Endothelial cell of umbilical vein (primary cell): ENCODE measurements around the gene PRPF39. TPM values are rescaled to one million over a fixed set of nuclear protein-coding genes. Genes with fewer than 3 reads are reported as not detected.

ENCODE experiments used
- BruUV-seq: library from RNA; stranded (reverse); fragments of 400-500 nt; replicated peaks from 2 replicates; lab custom pipeline; 2021; lab: Mats Ljungman, UMichigan
- CTCF ChIA-PET: fragments of 300-600, 350-600 bp; sonication (Branson Sonifier 250); formaldehyde crosslinking; loops from one replicate; lab custom pipeline; 2021; ENCODE audit warnings: antibody characterized with exemption, inconsistent platforms; lab: Charles Lee
- POLR2A ChIA-PET: fragments of 300-600, 350-600 bp; sonication (Branson Sonifier 250); formaldehyde crosslinking; loops from one replicate; lab custom pipeline; 2021; ENCODE audit warnings: antibody characterized with exemption, inconsistent platforms; lab: Charles Lee
- DNase-seq: peaks from one replicate; pipeline ENCODE4 v3.0.0-alpha.2; 2011; ENCODE audit warnings: low read depth, low spot score
- FAIRE-seq: peaks from 2 replicates; lab custom pipeline; 2011; peaks lifted over from hg19 to GRCh38; lab: Jason Lieb, UNC
- H2AFZ ChIP-seq: 2 replicates; pipeline ENCODE4 v1.6.0; 2012; ENCODE audit warnings: low read depth, low read length, control low read depth, inconsistent platforms
- H3K27ac ChIP-seq: 2 replicates; pipeline ENCODE4 v1.5.1; 2011; ENCODE audit warnings: low read depth, mild to moderate bottlenecking, control low read depth, low read length, moderate library complexity; ENCODE audit not compliant: insufficient read depth
- H3K27me3 ChIP-seq, 2 experiments: 2 replicates each; pipeline versions ENCODE4 v1.6.0 to v1.6.1; 2011; ENCODE audit warnings: low read length in 2 of 2, mixed read lengths in 1 of 2; ENCODE audit not compliant: control insufficient read depth in 2 of 2, insufficient read depth in 2 of 2
- H3K36me3 ChIP-seq, 2 experiments: 2 replicates in 1 of 2; 3 replicates in 1 of 2; pipeline ENCODE4 v1.5.1; 2011; ENCODE audit warnings: low read length in 2 of 2, mild to moderate bottlenecking in 1 of 2, moderate library complexity in 1 of 2; ENCODE audit not compliant: control insufficient read depth in 2 of 2, insufficient read depth in 2 of 2; ENCODE audit errors: extremely low read depth in 1 of 2
- H3K4me1 ChIP-seq: 3 replicates; pipeline ENCODE4 v1.5.1; 2011; ENCODE audit warnings: mild to moderate bottlenecking, low read length; ENCODE audit not compliant: control insufficient read depth, insufficient read depth; ENCODE audit errors: extremely low read depth
- H3K4me2 ChIP-seq: 2 replicates; pipeline ENCODE4 v1.6.1; 2011; ENCODE audit warnings: low read length, control low read depth, mixed read lengths; ENCODE audit not compliant: insufficient read depth
- H3K4me3 ChIP-seq, 3 experiments: fragments of 200-600 bp in 1 of 3; sonication (generic), shearing (Covaris generic) in 1 of 3; replicated peaks in 1 of 3; 2 replicates each; pipeline ENCODE4 v1.5.1; 2011 to 2016; ENCODE audit warnings: control low read depth in 3 of 3, low read length in 3 of 3, mild to moderate bottlenecking in 2 of 3, inconsistent platforms in 1 of 3, low read depth in 1 of 3, moderate library complexity in 1 of 3; ENCODE audit not compliant: insufficient read depth in 1 of 3
- H3K79me2 ChIP-seq: 2 replicates; pipeline ENCODE4 v1.6.0; 2012; ENCODE audit warnings: low read length, inconsistent platforms; ENCODE audit not compliant: control insufficient read depth, insufficient read depth
- H3K9ac ChIP-seq: replicated peaks from 2 replicates; pipeline ENCODE3; 2011; ENCODE audit warnings: low read length, control low read depth; ENCODE audit not compliant: insufficient read depth; ENCODE audit errors: extremely low read depth
- H3K9me1 ChIP-seq: replicated peaks from 3 replicates; pipeline ENCODE4 v1.6.0; 2011; ENCODE audit warnings: mild to moderate bottlenecking, low read length; ENCODE audit not compliant: control insufficient read depth, insufficient read depth; ENCODE audit errors: extremely low read depth
- H3K9me3 ChIP-seq: replicated peaks from 2 replicates; pipeline ENCODE4 v1.5.1; 2012; ENCODE audit warnings: low read length, inconsistent platforms; ENCODE audit not compliant: control insufficient read depth, insufficient read depth
- H4K20me1 ChIP-seq: replicated peaks from 2 replicates; pipeline ENCODE3; 2011; ENCODE audit warnings: mild to moderate bottlenecking, low read length; ENCODE audit not compliant: control insufficient read depth, insufficient read depth; ENCODE audit errors: extremely low read depth
- CTCF ChIP-seq, 2 donors: IDR thresholded peaks; 1 replicate in 1 of 2; 2 replicates in 1 of 2; pipeline ENCODE4 v1.5.1; 2011; ENCODE audit warnings: low read length in 2 of 2, mild to moderate bottlenecking in 2 of 2, moderate library complexity in 2 of 2, control low read depth in 1 of 2, inconsistent platforms in 1 of 2, low read depth in 1 of 2; ENCODE audit not compliant: insufficient read depth in 1 of 2; ENCODE audit errors: extremely low read depth in 1 of 2
- EZH2 ChIP-seq: IDR thresholded peaks from 2 replicates; pipeline ENCODE4 v1.6.1; 2012; ENCODE audit warnings: borderline replicate concordance, low read depth, mild to moderate bottlenecking, moderate library complexity, low read length, inconsistent platforms; ENCODE audit not compliant: severe bottlenecking
- FOS ChIP-seq: IDR thresholded peaks from 2 replicates; pipeline ENCODE4 v1.6.1; 2011; ENCODE audit warnings: mild to moderate bottlenecking, low read length, moderate library complexity, borderline replicate concordance; ENCODE audit not compliant: insufficient read depth
- GATA2 ChIP-seq: IDR thresholded peaks from 2 replicates; pipeline ENCODE4 v1.7.0; 2011; ENCODE audit warnings: low read depth, mild to moderate bottlenecking, moderate library complexity, mixed read lengths, low read length; ENCODE audit not compliant: insufficient read length, insufficient read depth
- JUN ChIP-seq: IDR thresholded peaks from 2 replicates; pipeline ENCODE4 v1.6.1; 2011; ENCODE audit warnings: borderline replicate concordance, low read depth; ENCODE audit not compliant: insufficient read length, insufficient read depth
- MAX ChIP-seq: IDR thresholded peaks from 2 replicates; pipeline ENCODE4 v1.6.1; 2011; ENCODE audit not compliant: insufficient read depth, insufficient read length
- MYC ChIP-seq: IDR thresholded peaks from one replicate; pipeline ENCODE4 v1.6.1; 2011; ENCODE audit warnings: mild to moderate bottlenecking, low read depth, low read length
- POLR2A ChIP-seq: IDR thresholded peaks from 2 replicates; pipeline ENCODE4 v1.6.1; 2012; ENCODE audit warnings: low read depth, mild to moderate bottlenecking, control low read depth, low read length
- POLR2AphosphoS5 ChIP-seq: IDR thresholded peaks from 2 replicates; pipeline ENCODE4 v1.6.1; 2012; ENCODE audit warnings: low read depth, mild to moderate bottlenecking, control low read depth, low read length, moderate library complexity; ENCODE audit not compliant: insufficient read depth
- dilution Hi-C: fragments of 300-500 bp; cut with MboI; formaldehyde crosslinking; loops from one replicate; pipeline ENCODE4 v1.15.0; 2019; ENCODE audit warnings: low sequenced_read_pairs; ENCODE audit not compliant: extremely low pct_ligation_motif_present
- intact Hi-C: fragments of 100-400 bp; cut with micrococcal nuclease; formaldehyde crosslinking; loops from one replicate; pipeline ENCODE4 v1.10.0; 2022
- polyA plus RNA-seq, 4 experiments: library from polyadenylated mRNA; depleted of rRNA in 3 of 4; stranded (reverse) in 3 of 4; unstranded in 1 of 4; fragments of >200 nt; gene quantifications; 2 replicates each; pipeline versions ENCODE4 v1.2.1 to v1.2.3, GENCODE V29; 2011 to 2012; ENCODE audit warnings: missing spikeins in 1 of 4
- total RNA-seq: library from RNA; stranded (reverse); gene quantifications from 2 replicates; pipeline ENCODE4 v1.2.3, GENCODE V29; 2021

The PRPF39 gene
- total and polyA plus RNA-seq, 2 donors (not counting 3 experiments of a cell fraction or from before 2014, with no cell fraction given): 24.8 to 44.4 TPM

- Histone ChIP-seq H3K27ac (peak overlapping the region; percentile 63), H3K9me3 (no peaks in the 10 kb centered on the region), H3K27me3 (no peaks in the 10 kb centered on the region), H3K79me2 (peaks cover 60% of the 10 kb centered on the region), H3K9me1 (no peaks in the 10 kb centered on the region), H3K36me3 (no peaks in the 10 kb centered on the region), H3K4me3 (peak overlapping the region; percentile 50 to 86 (median 81)), H2AFZ (no peak overlapping the region), H3K4me2 (peak overlapping the region; percentile 89), H4K20me1 (peaks cover 6% of the 10 kb centered on the region), H3K9ac (peak overlapping the region; percentile 88), H3K4me1 (peaks cover 10% of the 10 kb centered on the region)
- POLR2A ChIA-PET: no interaction called here
- dilution Hi-C loops (no loop called here), intact Hi-C loops (loop anchor here (1.0 to 5.0 kb wide), 5 partner anchors 49 to 188 kb away; partner anchors contain the start of genes FKBP3, MIS18BP1 and TOGARAM1)
- CTCF ChIA-PET: interaction anchor here (0.8 to 2.3 kb wide), 4 partner anchors 9 to 171 kb away, joined by 3 to 12 read pairs (median 4); partner anchors contain the start of gene FKBP3
- BruUV-seq: no TSS peak
- TF ChIP-seq MAX (no peak), POLR2A (no peak), GATA2 (no peak), EZH2 (no peak), POLR2AphosphoS5 (no peak), MYC (no peak), FOS (no peak), JUN (no peak), CTCF (IDR thresholded peaks at IDR 0.05; ENCODE audit: extremely low read depth in 1 of 2, insufficient read depth in 1 of 2, low read depth in 1 of 2, low read length in 2 of 2) (no peak)
- DNase-seq (peak; percentile 46), FAIRE-seq (peak; percentile 64)
Observed at GRCh38 chr14:45084946-45085346, 1.0 kb downstream of the PRPF39 start.
